CD4-positive, alpha-beta T cell (primary cell): Measurements from ENCODE around the gene ANO4. TPM values are rescaled to one million over a fixed set of nuclear protein-coding genes. Genes with fewer than 3 reads are reported as not detected.

ENCODE experiments used
- ATAC-seq: fragments of 200-7000 bp; cut with Tn5 transposase; one replicate; pipeline ENCODE4 v1.10.0; 2022; ENCODE audit warnings: mild to moderate bottlenecking; ENCODE audit not compliant: poor library complexity
- CTCF ChIA-PET: fragments of 350-600 bp; sonication (Branson Sonifier 250); formaldehyde crosslinking; loops from one replicate; lab custom pipeline; 2021; ENCODE audit warnings: antibody characterized with exemption, inconsistent platforms; lab: Charles Lee
- POLR2A ChIA-PET: fragments of 350-600 bp; sonication (Branson Sonifier 250); formaldehyde crosslinking; loops from one replicate; lab custom pipeline; 2021; ENCODE audit warnings: antibody characterized with exemption, inconsistent platforms; lab: Charles Lee
- DNase-seq, 14 experiments: peaks; one replicate each; pipeline ENCODE4 v3.0.0-alpha.2; 2013 to 2020; ENCODE audit warnings: mixed read lengths in 2 of 14
- H3K27ac ChIP-seq, 2 donors: one replicate each; pipeline versions ENCODE4 v1.5.1 to v1.7.0; 2013; ENCODE audit warnings: low read length in 2 of 2, low read depth in 1 of 2, mild to moderate bottlenecking in 1 of 2
- H3K27me3 ChIP-seq, 2 experiments: 1 replicate in 1 of 2; 2 replicates in 1 of 2; pipeline versions ENCODE4 v1.6.1 to v1.7.0; 2013; ENCODE audit warnings: low read length in 2 of 2, control low read depth in 1 of 2, mild to moderate bottlenecking in 1 of 2, moderate library complexity in 1 of 2; ENCODE audit not compliant: insufficient read depth in 2 of 2, control insufficient read depth in 1 of 2
- H3K36me3 ChIP-seq: one replicate; pipeline ENCODE4 v1.6.1; 2013; ENCODE audit warnings: low read length, control low read depth; ENCODE audit not compliant: insufficient read depth
- H3K4me1 ChIP-seq: one replicate; pipeline ENCODE4 v1.6.1; 2013; ENCODE audit warnings: low read length, control low read depth; ENCODE audit not compliant: insufficient read depth
- H3K4me3 ChIP-seq: one replicate; pipeline ENCODE4 v1.5.1; 2013; ENCODE audit warnings: mild to moderate bottlenecking, low read length, moderate library complexity
- H3K9me3 ChIP-seq, 2 experiments: 1 replicate in 1 of 2; 2 replicates in 1 of 2; pipeline versions ENCODE4 v1.6.1 to v1.7.0; 2013; ENCODE audit warnings: low read length in 2 of 2, mild to moderate bottlenecking in 2 of 2, control low read depth in 1 of 2, moderate library complexity in 1 of 2; ENCODE audit not compliant: control insufficient read depth in 1 of 2, insufficient read depth in 1 of 2
- H3K27ac Mint-ChIP-seq: one replicate; pipeline ENCODE4 v1.8.0; 2020; ENCODE audit warnings: mixed read lengths
- H3K27me3 Mint-ChIP-seq: one replicate; pipeline ENCODE4 v1.8.0; 2021; ENCODE audit warnings: mixed read lengths
- H3K36me3 Mint-ChIP-seq: one replicate; pipeline ENCODE4 v1.8.0; 2021; ENCODE audit warnings: low read depth, mixed read lengths
- H3K4me1 Mint-ChIP-seq: one replicate; pipeline ENCODE4 v1.8.0; 2021; ENCODE audit warnings: low read depth, mixed read lengths
- H3K4me3 Mint-ChIP-seq: one replicate; pipeline ENCODE4 v1.8.0; 2020; ENCODE audit warnings: mild to moderate bottlenecking, mixed read lengths
- H3K9me3 Mint-ChIP-seq: one replicate; pipeline ENCODE4 v1.8.0; 2020; ENCODE audit warnings: mixed read lengths
- CTCF ChIP-seq: fragments of 200-600 bp; IDR thresholded peaks from one replicate; pipeline ENCODE4 v1.8.0; 2022; ENCODE audit warnings: antibody characterized with exemption, mild to moderate bottlenecking
- intact Hi-C, 2 experiments: fragments of 100-400 bp; cut with DNase I in 1 of 2; cut with micrococcal nuclease in 1 of 2; formaldehyde crosslinking; loops; one replicate each; pipeline versions ENCODE4 v1.15.1 to v1.9.0; 2023 to 2025; cut with DNase I, micrococcal nuclease
- total RNA-seq, 174 experiments: library from RNA in 2 of 174; stranded (reverse) in 2 of 174; gene quantifications; one replicate each; pipeline ENCODE4 v1.2.3 and lab custom pipeline; 2021 to 2026

The ANO4 gene
- total RNA-seq, 2 experiments from 2014 or later, result not detected

GRCh38 chr12:100857971-100858370 is 63.4 kb downstream of the ANO4 start:
- Histone ChIP-seq H3K36me3 (no peaks in the 10 kb centered on the region), H3K4me3 (no peak overlapping the region), H3K9me3 (no peaks in the 10 kb centered on the region), H3K27me3 (no peaks in the 10 kb centered on the region), H3K27ac (no peak overlapping the region), H3K4me1 (no peaks in the 10 kb centered on the region)
- POLR2A ChIA-PET, result no interaction called here
- no peak for TF ChIP-seq CTCF
- H3K27me3 Mint-ChIP-seq, result peaks cover 8% of the 10 kb centered on the region
- intact Hi-C loops, result no loop called here
- no peak overlapping the region for H3K4me3 Mint-ChIP-seq
- no peak for DNase-seq
- H3K36me3 Mint-ChIP-seq, result no peaks in the 10 kb centered on the region
- CTCF ChIA-PET, result no interaction called here
- no peaks in the 10 kb centered on the region for H3K4me1 Mint-ChIP-seq
- H3K27ac Mint-ChIP-seq, result no peak overlapping the region
- no peaks in the 10 kb centered on the region for H3K9me3 Mint-ChIP-seq
- no peak for ATAC-seq

DNA sequence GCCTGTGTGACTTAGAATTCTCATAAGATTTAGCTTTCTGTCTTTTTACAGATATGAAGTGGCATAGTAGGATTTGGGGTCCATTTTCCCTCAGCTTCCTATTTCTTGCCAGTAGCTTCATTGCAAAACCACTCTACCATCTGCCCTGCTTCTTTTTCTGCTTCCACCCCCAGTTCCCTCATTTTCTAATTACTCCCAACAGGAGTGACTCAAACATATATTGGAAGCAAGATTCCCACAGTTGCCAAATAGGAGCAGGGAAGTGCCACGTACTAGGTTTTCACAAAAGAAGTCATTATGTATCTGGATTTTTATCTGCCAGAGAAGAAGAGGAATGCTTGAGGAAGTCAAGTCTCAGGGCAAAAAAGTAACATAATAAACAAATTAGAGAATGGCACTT is 64.1 kb downstream of the ANO4 start:
- H3K9me3 ChIP-seq, result no peaks in the 10 kb centered on the region
- no peak for TF ChIP-seq CTCF
- Mint-ChIP-seq H3K9me3 (no peaks in the 10 kb centered on the region), H3K4me1 (no peaks in the 10 kb centered on the region), H3K27ac (no peak overlapping the region), H3K36me3 (no peaks in the 10 kb centered on the region), H3K4me3 (no peak overlapping the region), H3K27me3 (peaks cover 8% of the 10 kb centered on the region)
- ChIA-PET CTCF (no interaction called here), POLR2A (no interaction called here)
- no peaks in the 10 kb centered on the region for H3K27me3 ChIP-seq
- H3K4me3 ChIP-seq, result no peak overlapping the region
- H3K4me1 ChIP-seq, result no peaks in the 10 kb centered on the region
- H3K36me3 ChIP-seq, result no peaks in the 10 kb centered on the region
- no peak for ATAC-seq
- intact Hi-C loops, result no loop called here
- no peak overlapping the region for H3K27ac ChIP-seq
- DNase-seq, result no peak

DNA sequence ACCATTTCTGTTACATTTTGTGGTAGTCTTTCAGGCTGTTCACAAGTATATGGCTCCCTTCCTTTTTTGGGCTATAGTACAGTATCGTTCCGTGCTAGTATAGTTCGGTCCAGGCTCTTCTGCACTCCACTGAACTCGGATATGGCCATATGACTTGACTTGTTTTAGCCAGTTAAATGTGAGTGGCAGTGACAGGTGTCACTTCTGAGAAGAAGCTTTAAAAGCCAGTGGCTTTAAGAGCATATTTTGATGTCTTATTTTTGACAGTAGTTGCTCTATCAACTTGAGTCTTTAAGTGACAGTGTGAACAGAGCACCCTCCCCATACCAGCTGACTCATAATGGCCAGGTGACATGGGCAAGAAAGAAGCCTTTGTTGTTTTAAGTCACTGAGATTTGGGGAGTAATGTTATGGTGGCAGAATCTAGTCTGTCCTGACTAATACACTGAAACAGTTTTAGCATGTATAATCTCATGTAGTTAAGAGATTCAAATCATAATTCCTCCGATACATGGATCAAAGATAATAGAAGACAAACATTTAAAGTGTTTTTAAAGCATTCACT is 64.6 kb downstream of the ANO4 start:
- no peak overlapping the region for H3K27ac ChIP-seq
- DNase-seq, result no peak
- H3K27ac Mint-ChIP-seq, result no peak overlapping the region
- no peaks in the 10 kb centered on the region for H3K4me1 ChIP-seq
- no peak overlapping the region for H3K4me3 Mint-ChIP-seq
- intact Hi-C loops, result no loop called here
- no peaks in the 10 kb centered on the region for H3K27me3 ChIP-seq
- no peak for TF ChIP-seq CTCF
- ChIA-PET CTCF (no interaction called here), POLR2A (no interaction called here)
- H3K27me3 Mint-ChIP-seq, result peaks cover 8% of the 10 kb centered on the region
- ATAC-seq, result no peak
- H3K36me3 Mint-ChIP-seq, result no peaks in the 10 kb centered on the region
- no peaks in the 10 kb centered on the region for H3K4me1 Mint-ChIP-seq
- H3K36me3 ChIP-seq, result no peaks in the 10 kb centered on the region
- no peaks in the 10 kb centered on the region for H3K9me3 ChIP-seq
- no peak overlapping the region for H3K4me3 ChIP-seq
- no peaks in the 10 kb centered on the region for H3K9me3 Mint-ChIP-seq
